Body of pancreas (tissue), 4 donors: Measurements from ENCODE around the gene CABYR. TPM values are rescaled to one million over a fixed set of nuclear protein-coding genes. Genes with fewer than 3 reads are reported as not detected.

ENCODE experiments used
- ATAC-seq: fragments of 150-250 bp; one replicate; pipeline ENCODE4 v1.9.1; 2016
- DNase-seq, 4 donors: peaks; one replicate each; pipeline ENCODE4 v3.0.0-alpha.2; 2019
- H3K27ac ChIP-seq, 4 donors: fragments of 200-600 bp; sonication (generic); 1 replicate in 3 of 4; 2 replicates in 1 of 4; pipeline versions ENCODE4 v1.5.1 to v1.6.1; 2016 to 2019; ENCODE audit warnings: mild to moderate bottlenecking in 1 of 4, mixed read lengths in 1 of 4, moderate library complexity in 1 of 4
- H3K27me3 ChIP-seq, 2 donors: fragments of 200-600 bp; sonication (generic); one replicate each; pipeline ENCODE4 v1.6.0; 2016; ENCODE audit warnings: mild to moderate bottlenecking in 1 of 2
- H3K36me3 ChIP-seq, 2 donors: fragments of 200-600 bp; sonication (generic); replicated peaks in 1 of 2; 2 replicates each; pipeline ENCODE4 v1.5.1; 2016; ENCODE audit warnings: low read depth in 2 of 2; ENCODE audit not compliant: insufficient read depth in 1 of 2
- H3K4me1 ChIP-seq: fragments of 200-600 bp; sonication (generic); one replicate; pipeline ENCODE4 v1.6.0; 2016
- H3K4me3 ChIP-seq, 2 donors: fragments of 200-600 bp; sonication (generic); 1 replicate in 1 of 2; 2 replicates in 1 of 2; pipeline ENCODE4 v1.5.1; 2016 to 2019
- H3K9me3 ChIP-seq, 3 donors: fragments of 200-600 bp; sonication (generic); 1 replicate in 2 of 3; 2 replicates in 1 of 3; pipeline ENCODE4 v1.5.1; 2016
- CTCF ChIP-seq, 7 experiments: fragments of 450-650 bp in 4 of 7; fragments of 200-600 bp in 3 of 7; sonication (generic) in 3 of 7; IDR thresholded peaks; one replicate each; pipeline ENCODE4 v1.5.1; 2016 to 2019; ENCODE audit warnings: antibody characterized with exemption in 7 of 7
- POLR2A ChIP-seq, 3 donors: fragments of 450-650 bp; IDR thresholded peaks; one replicate each; pipeline ENCODE4 v1.6.1; 2016; ENCODE audit warnings: antibody characterized with exemption in 3 of 3, mild to moderate bottlenecking in 2 of 3
- WGBS, 2 donors: methylation state at CpG; one replicate each; pipeline ENCODE4 v1.1.5; 2017; 5-methylcytosine and 5-hydroxymethylcytosine counted together
- intact Hi-C: fragments of 100-400 bp; cut with DNase I; formaldehyde crosslinking; loops from one replicate; pipeline ENCODE4 v1.15.1; 2023
- total RNA-seq, 2 donors: library from RNA; depleted of rRNA; stranded (reverse); fragments of >200 nt; gene quantifications; one replicate each; pipeline ENCODE4 v1.1.0, GENCODE V29; 2016

Gene CABYR
- total RNA-seq, 2 donors from 2014 or later, result 0.52 TPM; not detected in 1

DNA sequence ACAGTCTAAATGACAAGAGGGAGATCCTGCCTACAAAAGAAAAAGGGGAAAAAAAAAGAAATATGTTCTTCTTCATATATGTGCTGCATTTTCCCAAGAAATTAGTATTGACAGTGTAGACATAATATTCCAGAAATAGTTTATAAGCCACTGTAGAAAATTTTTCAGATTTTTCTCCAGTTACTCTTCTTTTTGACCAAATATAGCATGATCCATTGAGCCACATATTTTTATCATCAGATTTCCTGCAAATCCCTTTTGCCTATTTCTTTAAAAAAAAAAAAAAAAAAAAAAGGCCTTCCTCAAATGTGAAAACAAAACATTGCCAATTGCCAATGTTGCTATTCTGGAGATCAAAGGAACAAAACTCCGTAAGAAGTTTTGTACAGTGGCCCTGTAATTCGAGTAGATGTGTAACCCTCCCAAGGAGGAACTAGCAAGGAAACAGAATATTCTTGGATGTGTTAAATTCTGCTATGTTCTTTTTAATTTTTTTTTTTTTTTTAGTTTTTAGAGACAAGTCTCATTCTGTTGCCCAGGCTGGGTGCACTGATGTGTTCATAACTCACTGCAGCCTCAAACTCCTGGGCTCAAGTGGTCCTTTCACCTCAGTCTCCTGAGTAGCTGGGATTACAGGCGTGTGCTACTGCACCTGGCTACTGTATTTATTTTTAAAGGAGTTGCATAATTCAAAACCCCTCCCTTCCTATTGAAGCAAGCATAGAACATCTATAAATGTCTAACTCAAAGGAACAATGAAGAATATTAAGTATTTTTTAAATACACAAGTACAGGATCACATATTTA lies 12.5 kb upstream of the CABYR start:
- TF ChIP-seq CTCF (IDR thresholded peaks at IDR 0.05) (no peak), POLR2A (IDR thresholded peaks at IDR 0.05) (no peak)
- Histone ChIP-seq H3K27ac (no peak overlapping the region), H3K9me3 (no peaks in the 10 kb centered on the region), H3K27me3 (no peaks in the 10 kb centered on the region), H3K4me1 (no peaks in the 10 kb centered on the region), H3K4me3 (no peak overlapping the region), H3K36me3 (peaks cover 0 to 6% of the 10 kb centered on the region in 2 donors)
- no peak for ATAC-seq
- intact Hi-C loops, result loop anchor here (10.0 kb wide), 1 partner anchor 512 kb away; no protein-coding TSS in a partner anchor
- WGBS, 2 donors, result 55 to 70% methylated on average over 3 of the region's 3 CpGs
- no peak for DNase-seq

DNA sequence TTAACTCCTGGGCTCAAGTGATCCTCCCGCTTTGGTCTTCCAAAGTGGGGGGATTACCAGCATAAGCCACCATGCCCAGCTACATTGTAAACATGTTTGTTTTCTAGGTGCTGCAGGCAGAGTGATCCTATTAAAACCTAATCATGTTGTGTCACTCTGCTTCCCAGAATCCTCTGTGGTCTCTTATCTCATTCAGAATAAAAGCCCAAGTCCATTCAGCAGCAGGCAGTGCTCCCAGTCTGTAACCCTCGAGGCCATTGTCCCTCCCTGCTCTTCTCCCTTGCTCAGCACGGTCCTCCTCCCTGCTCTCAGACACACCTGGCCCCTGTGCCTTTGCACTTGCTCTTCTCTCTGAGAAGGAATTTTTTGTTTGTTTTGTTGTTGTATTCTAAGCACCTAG lies 11.1 kb upstream of the CABYR start:
- TF ChIP-seq POLR2A (IDR thresholded peaks at IDR 0.05) (no peak), CTCF (IDR thresholded peaks at IDR 0.05) (no peak)
- Histone ChIP-seq H3K27me3 (no peaks in the 10 kb centered on the region), H3K4me3 (no peak overlapping the region), H3K9me3 (no peaks in the 10 kb centered on the region), H3K27ac (no peak overlapping the region), H3K4me1 (no peaks in the 10 kb centered on the region), H3K36me3 (peaks cover 4 to 6% of the 10 kb centered on the region in 2 donors)
- no peak for DNase-seq
- ATAC-seq, result no peak
- intact Hi-C loops, result loop anchor here (10.0 kb wide), 1 partner anchor 513 kb away; no protein-coding TSS in a partner anchor
- 74 to 80% methylated on average over 3 of the region's 3 CpGs for WGBS, 2 donors

DNA sequence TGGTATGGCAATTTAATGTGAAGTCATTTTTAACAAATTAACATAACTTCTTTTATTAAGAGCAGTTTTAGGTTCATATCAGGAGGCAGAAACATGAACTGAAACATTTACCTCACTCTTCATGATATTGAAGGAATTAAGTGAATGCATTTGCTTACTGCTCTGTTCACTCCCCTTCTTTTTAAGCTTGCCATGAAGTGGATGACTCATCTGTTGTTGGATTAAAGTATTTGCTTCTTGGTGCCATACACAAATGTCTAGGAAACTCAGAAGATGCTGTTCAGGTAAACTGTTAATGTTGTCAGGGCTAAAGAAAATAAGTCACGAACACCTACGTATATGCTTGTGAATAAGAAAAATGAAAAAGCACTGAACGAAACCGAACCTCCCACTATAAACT lies 10.2 kb upstream of the CABYR start:
- Histone ChIP-seq H3K4me3 (no peak overlapping the region), H3K36me3 (peaks cover 4 to 6% of the 10 kb centered on the region in 2 donors), H3K4me1 (no peaks in the 10 kb centered on the region), H3K27ac (no peak overlapping the region), H3K27me3 (no peaks in the 10 kb centered on the region), H3K9me3 (no peaks in the 10 kb centered on the region)
- 90 to 93% methylated on average over 4 of the region's 4 CpGs for WGBS, 2 donors
- DNase-seq (no peak), ATAC-seq (no peak)
- intact Hi-C loops, result loop anchor here (10.0 kb wide), 1 partner anchor 514 kb away; no protein-coding TSS in a partner anchor
- TF ChIP-seq POLR2A (IDR thresholded peaks at IDR 0.05), result no peak
- TF ChIP-seq CTCF (IDR thresholded peaks at IDR 0.05), result no peak

- no peak for ATAC-seq
Measured at GRCh38 chr18:24130494-24130893, 8.4 kb upstream of the CABYR start.

More at GRCh38 chr18:24130494-24130893, 8.4 kb upstream of the CABYR start:
- Histone ChIP-seq H3K36me3 (peaks cover 4 to 5% of the 10 kb centered on the region in 2 donors), H3K27ac (no peak overlapping the region), H3K4me1 (no peaks in the 10 kb centered on the region), H3K4me3 (no peak overlapping the region), H3K27me3 (no peaks in the 10 kb centered on the region), H3K9me3 (no peaks in the 10 kb centered on the region)
- DNase-seq, result no peak
- 74 to 87% methylated on average over 2 of the region's 2 CpGs for WGBS, 2 donors
- intact Hi-C loops, result no loop called here
- TF ChIP-seq POLR2A (IDR thresholded peaks at IDR 0.05) (no peak), CTCF (IDR thresholded peaks at IDR 0.05) (no peak)
